ENCODE measurements around the gene FGGY.

Gene FGGY

DNA sequence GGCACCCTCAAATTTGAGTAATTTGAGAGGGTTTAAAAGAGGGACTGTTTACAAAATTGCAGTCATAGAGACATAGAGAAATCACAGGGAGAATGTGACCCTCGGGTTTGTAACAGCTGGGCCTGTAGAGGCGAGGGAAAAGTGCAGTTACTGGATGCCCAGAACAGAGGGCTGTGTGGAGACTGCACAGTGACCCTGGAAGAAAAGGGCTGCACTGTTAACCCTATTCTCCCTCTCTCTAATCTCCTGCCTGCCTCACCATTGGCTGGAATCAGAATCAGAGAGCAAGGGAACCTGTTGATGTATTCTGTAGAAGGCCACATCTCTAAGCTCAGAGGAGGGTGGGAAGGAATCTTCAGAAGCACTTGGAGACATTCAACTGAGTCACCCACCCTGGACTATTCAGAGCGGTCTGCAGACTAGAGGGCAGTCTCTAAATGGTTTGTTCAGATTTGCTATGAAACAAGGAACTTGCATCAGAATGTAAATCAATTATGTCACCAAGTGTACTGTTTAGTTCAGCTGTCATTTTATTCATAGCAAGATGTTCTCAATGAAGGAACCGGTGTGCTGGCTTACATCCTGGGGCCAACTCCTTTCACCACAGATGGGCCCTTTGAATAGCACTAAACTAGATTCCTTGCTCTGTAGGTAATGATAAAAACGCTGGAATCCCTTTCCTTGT is 385.6 kb downstream of the FGGY start:
- H3K4me3 ChIP-seq (ENCODE audit: low read depth, low read length), result no peak overlapping the region
- DNase-seq (ENCODE audit: low read depth), result no peak
- TF ChIP-seq MYC (IDR thresholded peaks at IDR 0.05; ENCODE audit: low read depth, low read length), result no peak
- TF ChIP-seq, protein P1, sequence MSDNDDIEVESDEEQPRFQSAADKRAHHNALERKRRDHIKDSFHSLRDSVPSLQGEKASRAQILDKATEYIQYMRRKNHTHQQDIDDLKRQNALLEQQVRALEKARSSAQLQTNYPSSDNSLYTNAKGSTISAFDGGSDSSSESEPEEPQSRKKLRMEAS (IDR thresholded peaks at IDR 0.05; ENCODE audit: low read depth, low read length), result no peak
- TF ChIP-seq, protein P2, sequence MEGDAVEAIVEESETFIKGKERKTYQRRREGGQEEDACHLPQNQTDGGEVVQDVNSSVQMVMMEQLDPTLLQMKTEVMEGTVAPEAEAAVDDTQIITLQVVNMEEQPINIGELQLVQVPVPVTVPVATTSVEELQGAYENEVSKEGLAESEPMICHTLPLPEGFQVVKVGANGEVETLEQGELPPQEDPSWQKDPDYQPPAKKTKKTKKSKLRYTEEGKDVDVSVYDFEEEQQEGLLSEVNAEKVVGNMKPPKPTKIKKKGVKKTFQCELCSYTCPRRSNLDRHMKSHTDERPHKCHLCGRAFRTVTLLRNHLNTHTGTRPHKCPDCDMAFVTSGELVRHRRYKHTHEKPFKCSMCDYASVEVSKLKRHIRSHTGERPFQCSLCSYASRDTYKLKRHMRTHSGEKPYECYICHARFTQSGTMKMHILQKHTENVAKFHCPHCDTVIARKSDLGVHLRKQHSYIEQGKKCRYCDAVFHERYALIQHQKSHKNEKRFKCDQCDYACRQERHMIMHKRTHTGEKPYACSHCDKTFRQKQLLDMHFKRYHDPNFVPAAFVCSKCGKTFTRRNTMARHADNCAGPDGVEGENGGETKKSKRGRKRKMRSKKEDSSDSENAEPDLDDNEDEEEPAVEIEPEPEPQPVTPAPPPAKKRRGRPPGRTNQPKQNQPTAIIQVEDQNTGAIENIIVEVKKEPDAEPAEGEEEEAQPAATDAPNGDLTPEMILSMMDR (IDR thresholded peaks at IDR 0.05; ENCODE audit: low read depth, low read length), result no peak
- no peak for TF ChIP-seq POLR2A (IDR thresholded peaks at IDR 0.05; ENCODE audit: extremely low read depth, insufficient read length)

DNA sequence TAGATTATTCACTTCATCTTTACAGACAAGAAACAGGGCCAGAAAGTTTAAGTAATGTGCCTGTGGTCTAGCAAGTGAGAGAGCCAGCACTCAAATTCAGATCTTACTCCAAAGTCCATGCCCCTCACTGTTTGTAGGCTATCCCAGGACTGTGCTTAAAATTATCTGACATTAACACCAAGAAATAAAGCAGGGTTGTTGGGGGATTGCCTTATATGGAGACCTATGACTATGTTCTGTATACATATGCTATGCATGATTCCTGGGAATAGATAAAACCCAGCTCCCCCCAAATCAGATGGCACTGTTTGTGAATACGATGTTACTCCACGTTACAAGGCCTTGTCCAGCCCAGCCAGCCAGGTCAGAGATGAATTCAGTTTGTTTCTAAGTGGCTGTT is 386.3 kb downstream of the FGGY start:
- no peak overlapping the region for H3K4me3 ChIP-seq (ENCODE audit: low read depth, low read length)

DNA sequence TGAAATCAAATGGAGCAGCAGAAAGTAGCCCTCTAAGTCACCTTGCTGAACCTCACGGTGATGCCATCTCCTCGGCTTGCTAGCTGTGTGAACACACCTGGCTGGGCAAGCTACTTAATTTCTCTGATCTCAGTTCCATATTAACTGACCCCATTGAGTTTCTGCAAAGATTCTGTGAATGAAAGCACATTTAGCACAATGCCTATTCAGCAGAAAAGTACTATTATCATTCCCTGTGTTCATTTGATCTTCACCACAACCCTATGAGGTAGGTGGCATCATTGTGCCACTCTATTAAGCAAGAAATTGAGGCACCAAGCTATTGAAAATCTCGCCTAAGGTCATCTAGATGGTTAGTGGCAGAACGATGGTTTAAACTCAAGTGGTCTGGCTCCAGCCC is 387.8 kb downstream of the FGGY start:
- no peak overlapping the region for H3K4me3 ChIP-seq (ENCODE audit: low read depth, low read length)
- DNase-seq (ENCODE audit: low read depth), result no peak
- TF ChIP-seq MYC (IDR thresholded peaks at IDR 0.05; ENCODE audit: low read depth, low read length) (no peak), POLR2A (IDR thresholded peaks at IDR 0.05; ENCODE audit: extremely low read depth, insufficient read length) (no peak)
- TF ChIP-seq, protein P2 (IDR thresholded peaks at IDR 0.05; ENCODE audit: low read depth, low read length), result no peak
- TF ChIP-seq, protein P1 (IDR thresholded peaks at IDR 0.05; ENCODE audit: low read depth, low read length), result no peak

More for the DNA sequence above, 386.3 kb downstream of the FGGY start:
- TF ChIP-seq, protein P1 (IDR thresholded peaks at IDR 0.05; ENCODE audit: low read depth, low read length), result no peak
- no peak for TF ChIP-seq POLR2A (IDR thresholded peaks at IDR 0.05; ENCODE audit: extremely low read depth, insufficient read length)
- TF ChIP-seq, protein P2 (IDR thresholded peaks at IDR 0.05; ENCODE audit: low read depth, low read length), result no peak
- no peak for TF ChIP-seq MYC (IDR thresholded peaks at IDR 0.05; ENCODE audit: low read depth, low read length)
- no peak for DNase-seq (ENCODE audit: low read depth)

DNA sequence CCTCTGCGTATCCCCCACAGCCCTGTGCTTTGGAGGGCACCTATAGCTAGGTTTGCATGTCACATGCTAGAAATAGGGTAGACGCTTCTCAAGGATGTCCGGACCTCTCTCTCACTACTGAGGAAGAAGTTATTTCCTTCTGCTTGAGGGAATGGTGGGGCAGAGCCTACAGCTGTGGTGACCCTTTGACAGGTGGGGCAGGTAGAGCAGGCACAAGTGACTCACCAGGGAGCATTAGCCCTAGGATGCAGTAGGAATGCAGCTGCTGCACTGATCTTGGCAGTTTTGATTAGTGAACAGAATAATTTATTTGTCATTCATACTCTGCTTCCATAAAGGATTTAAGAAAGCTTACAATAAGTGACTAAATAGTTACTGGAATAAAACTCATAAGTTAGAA is 388.2 kb downstream of the FGGY start:
- no peak for DNase-seq (ENCODE audit: low read depth)
- no peak for TF ChIP-seq POLR2A (IDR thresholded peaks at IDR 0.05; ENCODE audit: extremely low read depth, insufficient read length)
- TF ChIP-seq, protein P2 (IDR thresholded peaks at IDR 0.05; ENCODE audit: low read depth, low read length), result no peak
- TF ChIP-seq MYC (IDR thresholded peaks at IDR 0.05; ENCODE audit: low read depth, low read length), result no peak
- TF ChIP-seq, protein P1 (IDR thresholded peaks at IDR 0.05; ENCODE audit: low read depth, low read length), result no peak
- H3K4me3 ChIP-seq (ENCODE audit: low read depth, low read length), result no peak overlapping the region

DNA sequence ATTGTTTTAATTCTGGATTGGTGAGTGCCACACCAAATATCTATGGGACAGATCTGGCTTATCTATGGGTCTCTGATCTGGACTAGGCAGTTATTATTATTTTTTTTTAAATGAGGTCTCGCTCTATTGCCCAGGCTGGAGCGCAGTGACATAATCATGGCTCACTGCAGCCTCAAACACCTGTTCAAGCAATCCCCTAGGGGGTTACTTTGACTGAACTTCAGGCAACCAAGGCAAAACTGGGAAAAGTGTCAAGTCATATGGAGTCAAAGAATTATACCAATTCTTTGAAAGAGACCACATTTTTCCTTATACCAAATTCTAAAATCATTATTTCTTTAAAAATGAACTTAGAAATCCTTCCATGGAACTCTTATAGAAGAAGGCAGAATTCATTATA is 388.8 kb downstream of the FGGY start:
- TF ChIP-seq, protein P1 (IDR thresholded peaks at IDR 0.05; ENCODE audit: low read depth, low read length), result no peak
- no peak for TF ChIP-seq POLR2A (IDR thresholded peaks at IDR 0.05; ENCODE audit: extremely low read depth, insufficient read length)
- TF ChIP-seq, protein P2 (IDR thresholded peaks at IDR 0.05; ENCODE audit: low read depth, low read length), result no peak
- no peak for TF ChIP-seq MYC (IDR thresholded peaks at IDR 0.05; ENCODE audit: low read depth, low read length)
- H3K4me3 ChIP-seq (ENCODE audit: low read depth, low read length), result no peak overlapping the region
- DNase-seq (ENCODE audit: low read depth), result no peak
